ENCODE data around the gene TTC7B. TPM values are rescaled to one million over a fixed set of nuclear protein-coding genes. Genes with fewer than 3 reads are reported as not detected.

Gene TTC7B
- total RNA-seq, 1 experiment from 2014 or later: 70.6 TPM

DNA sequence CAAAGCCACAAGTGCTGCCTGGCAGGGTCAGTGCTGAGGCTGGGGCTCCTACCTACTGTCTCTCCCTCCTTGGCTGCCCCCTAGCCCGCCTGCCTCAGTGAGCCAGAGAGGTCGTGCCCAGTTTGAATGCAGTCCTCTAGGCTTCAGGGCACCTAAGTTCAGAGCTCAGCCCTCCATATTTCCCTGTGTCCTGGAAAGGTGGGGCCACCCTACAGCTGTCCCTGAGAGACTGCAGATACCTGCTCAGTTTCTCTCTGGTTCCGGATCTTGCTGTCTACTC lies 276.8 kb downstream of the TTC7B start:
- Histone ChIP-seq H3K79me2 (ENCODE audit: insufficient read depth, low read length) (no peaks in the 10 kb centered on the region), H3K27me3 (ENCODE audit: insufficient read depth, low read length) (no peaks in the 10 kb centered on the region), H3K4me3 (replicated peaks in 1 of 2; ENCODE audit: low read depth in 1 of 2, low read length in 2 of 2) (no peak overlapping the region), H3K27ac (ENCODE audit: low read depth, low read length) (no peak overlapping the region), H2AFZ (ENCODE audit: low read depth, low read length, poor library complexity, severe bottlenecking) (no peak overlapping the region), H4K20me1 (ENCODE audit: insufficient read depth) (no peaks in the 10 kb centered on the region), H3K4me2 (ENCODE audit: low read length) (no peak overlapping the region), H3K36me3 (ENCODE audit: control insufficient read depth in 1 of 2, insufficient read depth in 2 of 2, low read length in 2 of 2) (no peaks in the 10 kb centered on the region), H3K9me2 (ENCODE audit: insufficient read depth) (no peaks in the 10 kb centered on the region), H3K9me3 (ENCODE audit: control insufficient read depth in 1 of 2, insufficient read depth in 1 of 2, low read depth in 1 of 2, low read length in 2 of 2) (no peaks in the 10 kb centered on the region), H3K4me1 (ENCODE audit: control insufficient read depth in 1 of 2, insufficient read depth in 2 of 2, low read length in 2 of 2) (no peaks in the 10 kb centered on the region), H3K9ac (ENCODE audit: low read length) (no peak overlapping the region)
- BruUV-seq (replicated peaks): no TSS peak
- DNase-seq (ENCODE audit: low read depth, low spot score) (no peak), ATAC-seq (no peak)
- RAD21 ChIA-PET (ENCODE audit: low non-redundant PET in 1 of 2, low total read pairs in 2 of 2, uncharacterized antibody in 2 of 2, unreplicated experiment in 2 of 2): no interaction called here
- POLR2A ChIA-PET: no interaction called here
- CTCF ChIA-PET: no interaction called here
- intact Hi-C loops (cut with micrococcal nuclease): no loop called here
- TF ChIP-seq EGR1 (IDR thresholded peaks at IDR 0.05; ENCODE audit: low read depth) (no peak), FOSL1 (IDR thresholded peaks at IDR 0.05; ENCODE audit: low read depth) (no peak), CEBPB (IDR thresholded peaks at IDR 0.05; ENCODE audit: low read depth) (no peak)

GRCh38 chr14:90538716-90539495 lies 277.3 kb downstream of the TTC7B start:
- DNase-seq (ENCODE audit: low read depth, low spot score) (no peak), ATAC-seq (no peak)
- H2AFZ ChIP-seq (ENCODE audit: low read depth, low read length, poor library complexity, severe bottlenecking): no peak overlapping the region
- no peak overlapping the region for H3K4me2 ChIP-seq (ENCODE audit: low read length)
- no peaks in the 10 kb centered on the region for H3K4me1 ChIP-seq (ENCODE audit: control insufficient read depth in 1 of 2, insufficient read depth in 2 of 2, low read length in 2 of 2)
- H3K9ac ChIP-seq (ENCODE audit: low read length): no peak overlapping the region
- H3K79me2 ChIP-seq (ENCODE audit: insufficient read depth, low read length): no peaks in the 10 kb centered on the region
- H3K9me3 ChIP-seq (ENCODE audit: control insufficient read depth in 1 of 2, insufficient read depth in 1 of 2, low read depth in 1 of 2, low read length in 2 of 2): no peaks in the 10 kb centered on the region
- intact Hi-C loops (cut with micrococcal nuclease): no loop called here
- no peak overlapping the region for H3K4me3 ChIP-seq (replicated peaks in 1 of 2; ENCODE audit: low read depth in 1 of 2, low read length in 2 of 2)
- no peaks in the 10 kb centered on the region for H3K9me2 ChIP-seq (ENCODE audit: insufficient read depth)
- ChIA-PET CTCF (no interaction called here), POLR2A (no interaction called here), RAD21 (ENCODE audit: low non-redundant PET in 1 of 2, low total read pairs in 2 of 2, uncharacterized antibody in 2 of 2, unreplicated experiment in 2 of 2) (no interaction called here)
- TF ChIP-seq CTCF (IDR thresholded peaks at IDR 0.05 in 2 of 3, conservative IDR thresholded peaks at IDR 0.05 in 1 of 3; ENCODE audit: borderline replicate concordance in 1 of 3, insufficient read depth in 1 of 3, low read depth in 2 of 3, low read length in 2 of 3) (no peak), ELF1 (IDR thresholded peaks at IDR 0.05; ENCODE audit: borderline replicate concordance, low read depth) (no peak), EZH2 (IDR thresholded peaks at IDR 0.05) (no peak), FOSL1 (IDR thresholded peaks at IDR 0.05; ENCODE audit: low read depth) (no peak), EZH2phosphoT487 (IDR thresholded peaks at IDR 0.05; ENCODE audit: borderline replicate concordance) (no peak), RAD21 (IDR thresholded peaks at IDR 0.05; ENCODE audit: low read depth) (no peak), CBX3 (IDR thresholded peaks at IDR 0.05; ENCODE audit: low read depth) (no peak), ZNF274 (IDR thresholded peaks at IDR 0.05; ENCODE audit: low read depth, low read length) (no peak), POLR2A (IDR thresholded peaks at IDR 0.05; ENCODE audit: borderline replicate concordance, extremely low read depth, insufficient read depth, insufficient read length) (no peak), ZFX (IDR thresholded peaks at IDR 0.05) (no peak), ZBTB33 (IDR thresholded peaks at IDR 0.05; ENCODE audit: extremely low read depth, insufficient replicate concordance, low read length) (no peak), EGR1 (IDR thresholded peaks at IDR 0.05; ENCODE audit: low read depth) (no peak), SP1 (IDR thresholded peaks at IDR 0.05; ENCODE audit: low read depth) (no peak), CEBPB (IDR thresholded peaks at IDR 0.05; ENCODE audit: low read depth) (no peak), JUND (IDR thresholded peaks at IDR 0.05) (no peak), YY1 (IDR thresholded peaks at IDR 0.05; ENCODE audit: extremely low read depth, insufficient replicate concordance, low read depth, low read length) (no peak)
- H3K27ac ChIP-seq (ENCODE audit: low read depth, low read length): no peak overlapping the region
- H3K36me3 ChIP-seq (ENCODE audit: control insufficient read depth in 1 of 2, insufficient read depth in 2 of 2, low read length in 2 of 2): no peaks in the 10 kb centered on the region
- no peaks in the 10 kb centered on the region for H4K20me1 ChIP-seq (ENCODE audit: insufficient read depth)
- BruUV-seq (replicated peaks): no TSS peak
- H3K27me3 ChIP-seq (ENCODE audit: insufficient read depth, low read length): no peaks in the 10 kb centered on the region
